Measurements from ENCODE around the gene TMEM88.
"Not testable (repeated sequence)": the region's sequence is repeated elsewhere in the genome, so short reads cannot be mapped to it uniquely, and the experiment has no call there.

TMEM88 gene, protein sequence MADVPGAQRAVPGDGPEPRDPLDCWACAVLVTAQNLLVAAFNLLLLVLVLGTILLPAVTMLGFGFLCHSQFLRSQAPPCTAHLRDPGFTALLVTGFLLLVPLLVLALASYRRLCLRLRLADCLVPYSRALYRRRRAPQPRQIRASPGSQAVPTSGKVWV

DNA sequence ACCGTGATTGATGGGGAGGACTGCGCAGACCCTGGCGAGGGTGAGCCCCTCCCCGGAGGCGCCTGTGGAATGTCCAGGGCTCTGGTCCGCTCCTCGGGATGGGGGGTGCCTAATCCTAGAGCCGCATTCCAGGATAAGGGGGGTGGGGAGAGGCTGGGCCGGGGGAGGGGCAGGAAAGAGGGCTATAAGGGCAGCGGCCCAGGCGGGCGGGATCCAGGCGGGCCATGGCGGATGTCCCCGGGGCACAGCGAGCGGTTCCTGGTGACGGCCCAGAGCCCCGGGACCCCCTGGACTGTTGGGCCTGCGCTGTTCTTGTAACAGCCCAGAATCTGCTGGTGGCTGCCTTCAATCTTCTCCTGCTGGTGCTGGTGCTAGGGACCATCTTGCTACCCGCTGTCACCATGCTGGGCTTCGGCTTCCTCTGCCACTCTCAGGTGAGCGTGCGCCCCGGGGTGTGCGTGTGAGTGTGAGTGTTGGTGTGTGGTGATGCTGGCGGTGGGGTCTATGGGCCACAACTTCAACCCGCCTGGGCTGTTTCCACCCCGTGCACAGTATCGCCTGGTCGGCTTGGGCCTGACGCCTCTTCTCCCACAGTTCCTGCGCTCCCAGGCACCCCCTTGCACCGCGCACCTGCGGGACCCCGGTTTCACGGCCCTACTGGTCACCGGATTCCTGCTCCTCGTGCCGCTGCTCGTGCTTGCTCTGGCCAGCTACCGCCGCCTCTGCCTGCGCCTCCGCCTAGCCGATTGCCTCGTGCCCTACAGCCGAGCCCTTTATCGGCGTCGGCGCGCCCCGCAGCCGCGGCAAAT is at the start of gene TMEM88:
TMEM88 (plus strand) TSS at position 216 of the 809 bp plus-strand sequence; CDS start at position 225, 9 bp downstream.
- no peak for DNase-seq (ENCODE audit: low read depth in 4 of 4, low spot score in 1 of 4)

DNA sequence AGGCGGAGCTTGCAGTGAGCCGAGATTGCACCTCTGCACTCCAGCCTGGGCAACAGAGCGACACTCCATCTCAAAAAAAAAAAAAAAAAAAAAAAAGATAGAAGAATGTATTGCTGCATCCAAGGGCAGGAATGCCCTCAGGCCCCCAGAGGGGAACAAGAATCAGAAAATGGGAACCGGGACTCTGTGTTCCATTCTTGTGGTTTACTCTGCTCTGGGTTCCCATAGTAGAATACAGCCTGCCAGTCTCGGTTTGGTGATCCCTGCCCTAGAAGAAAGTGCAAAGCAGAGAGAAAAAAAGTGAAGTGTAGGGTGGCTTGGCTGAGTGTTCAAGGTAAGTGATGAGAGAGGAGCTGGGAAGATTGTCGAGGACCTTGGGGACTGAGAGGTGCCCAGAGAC is 48.3 kb upstream of the TMEM88 start:
- DNase-seq (ENCODE audit: low read depth in 4 of 4, low spot score in 1 of 4), result no peak

DNA sequence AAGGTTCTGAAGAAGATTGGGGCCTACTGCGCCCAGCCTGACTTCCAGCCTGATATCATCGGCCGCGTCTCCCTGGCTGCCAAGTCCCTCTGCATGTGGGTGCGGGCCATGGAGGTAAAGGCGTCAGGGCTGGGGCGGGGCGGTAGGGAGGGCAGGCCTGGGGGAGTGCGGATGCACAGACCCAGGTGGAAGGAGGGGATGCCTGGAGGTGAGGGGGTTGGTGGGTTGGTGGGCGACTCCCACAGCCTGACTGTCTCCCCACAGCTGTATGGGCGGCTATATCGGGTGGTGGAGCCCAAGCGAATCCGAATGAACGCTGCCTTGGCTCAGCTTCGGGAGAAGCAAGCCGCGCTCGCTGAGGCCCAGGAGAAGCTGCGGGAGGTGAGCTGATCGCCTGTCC is 47.7 kb upstream of the TMEM88 start:
- no peak for DNase-seq (ENCODE audit: low read depth in 4 of 4, low spot score in 1 of 4)

DNA sequence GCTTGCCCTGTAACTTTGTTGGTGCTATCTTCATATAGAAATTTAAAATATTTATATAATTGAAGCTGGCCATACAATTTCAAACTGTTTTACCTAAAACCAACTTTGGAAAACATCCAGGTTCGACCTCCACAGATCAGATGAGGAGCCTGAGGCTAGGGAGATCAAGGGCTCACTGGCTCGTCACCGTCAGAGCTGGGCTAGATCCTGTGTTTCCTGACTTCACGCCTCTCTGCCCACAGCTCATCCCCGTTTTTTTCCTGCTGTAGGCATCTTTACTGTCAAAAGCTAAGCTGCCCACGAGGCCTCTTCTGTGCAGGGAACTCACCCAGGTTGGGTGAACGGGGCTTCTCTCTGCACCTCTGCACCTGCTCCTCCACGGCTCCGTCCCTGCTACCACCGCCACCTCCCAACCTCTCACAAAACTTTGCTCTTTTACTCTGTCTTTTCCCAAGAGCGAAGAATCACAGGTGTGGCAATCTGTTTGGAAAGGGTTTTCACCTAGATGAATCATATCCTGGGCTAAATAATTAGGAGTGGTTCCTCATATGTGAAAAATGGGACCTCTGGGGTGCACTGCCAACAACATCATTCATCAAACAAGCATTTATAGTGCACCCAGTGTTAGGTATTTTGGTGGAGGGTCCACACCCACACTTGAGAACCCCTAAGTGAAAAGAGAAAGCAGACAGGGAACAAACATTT is 45.6 kb upstream of the TMEM88 start:
- no peak for DNase-seq (ENCODE audit: low read depth in 4 of 4, low spot score in 1 of 4)

DNA sequence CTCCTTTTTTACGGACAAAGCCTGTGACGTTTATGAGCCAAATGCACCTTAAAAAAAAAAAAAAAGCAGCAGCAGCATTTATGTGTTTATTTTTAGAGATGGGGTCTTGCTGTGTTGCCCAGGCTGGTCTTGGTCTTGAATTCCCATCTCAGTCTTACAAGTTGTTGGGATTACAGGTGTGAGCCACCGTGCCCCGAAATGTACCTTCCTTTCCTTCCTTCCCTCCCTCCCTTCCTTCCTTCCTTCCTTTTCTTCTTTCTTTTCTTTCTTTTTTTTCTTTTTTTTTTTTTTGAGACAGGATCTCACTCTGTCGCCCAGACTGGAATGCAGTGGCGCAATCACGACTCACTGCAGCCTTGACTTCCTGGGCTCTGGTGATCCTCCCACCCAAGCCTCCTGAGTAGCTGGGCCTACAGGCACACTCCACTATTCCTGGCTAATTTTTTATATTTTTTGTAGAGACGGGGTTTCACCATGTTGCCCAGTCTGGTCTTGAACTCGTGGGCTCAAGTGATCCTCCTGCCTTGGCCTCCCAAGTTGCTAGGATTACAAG is 45.0 kb upstream of the TMEM88 start:
- DNase-seq (ENCODE audit: low read depth in 4 of 4, low spot score in 1 of 4), result not testable (repeated sequence)

DNA sequence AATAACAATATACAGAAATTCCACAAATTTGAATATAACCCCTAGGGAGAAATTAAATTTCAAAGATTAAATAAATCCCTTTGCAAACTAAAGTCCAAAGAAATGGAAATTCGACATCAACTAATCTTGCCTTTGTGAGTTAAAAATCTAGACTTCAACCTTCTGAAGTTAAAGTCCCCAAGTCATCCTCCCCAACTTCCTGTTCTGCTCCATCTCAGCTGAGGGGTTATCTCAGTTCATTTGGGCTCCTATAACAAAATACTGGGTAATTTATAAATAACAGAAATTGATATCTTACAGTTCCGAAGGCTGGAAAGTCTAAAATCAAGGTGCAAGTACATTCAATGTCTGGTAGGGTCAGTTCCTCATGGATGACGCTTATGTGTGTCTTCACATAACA is 43.6 kb upstream of the TMEM88 start:
- DNase-seq (ENCODE audit: low read depth in 4 of 4, low spot score in 1 of 4), result no peak

DNA sequence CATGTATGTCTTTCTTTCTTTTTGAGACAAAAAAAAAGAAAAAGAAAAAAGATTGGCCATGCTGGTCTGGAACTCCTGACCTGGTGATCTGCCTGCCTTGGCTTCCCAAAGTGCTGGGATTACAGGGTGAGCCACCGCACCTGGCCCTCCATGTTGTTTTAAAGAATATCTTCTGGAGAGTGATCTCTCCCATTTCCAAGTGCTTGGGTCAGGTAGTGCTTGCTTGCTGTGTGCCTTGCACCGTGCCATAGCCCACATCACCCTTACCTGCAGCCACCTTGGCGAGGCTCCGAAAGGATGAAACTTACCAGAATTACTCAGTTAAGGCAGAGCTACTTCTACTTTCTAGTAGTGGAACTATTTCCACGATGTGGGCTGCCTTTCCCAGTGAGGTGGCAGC is 39.9 kb upstream of the TMEM88 start:
- no peak for DNase-seq (ENCODE audit: low read depth in 4 of 4, low spot score in 1 of 4)

DNA sequence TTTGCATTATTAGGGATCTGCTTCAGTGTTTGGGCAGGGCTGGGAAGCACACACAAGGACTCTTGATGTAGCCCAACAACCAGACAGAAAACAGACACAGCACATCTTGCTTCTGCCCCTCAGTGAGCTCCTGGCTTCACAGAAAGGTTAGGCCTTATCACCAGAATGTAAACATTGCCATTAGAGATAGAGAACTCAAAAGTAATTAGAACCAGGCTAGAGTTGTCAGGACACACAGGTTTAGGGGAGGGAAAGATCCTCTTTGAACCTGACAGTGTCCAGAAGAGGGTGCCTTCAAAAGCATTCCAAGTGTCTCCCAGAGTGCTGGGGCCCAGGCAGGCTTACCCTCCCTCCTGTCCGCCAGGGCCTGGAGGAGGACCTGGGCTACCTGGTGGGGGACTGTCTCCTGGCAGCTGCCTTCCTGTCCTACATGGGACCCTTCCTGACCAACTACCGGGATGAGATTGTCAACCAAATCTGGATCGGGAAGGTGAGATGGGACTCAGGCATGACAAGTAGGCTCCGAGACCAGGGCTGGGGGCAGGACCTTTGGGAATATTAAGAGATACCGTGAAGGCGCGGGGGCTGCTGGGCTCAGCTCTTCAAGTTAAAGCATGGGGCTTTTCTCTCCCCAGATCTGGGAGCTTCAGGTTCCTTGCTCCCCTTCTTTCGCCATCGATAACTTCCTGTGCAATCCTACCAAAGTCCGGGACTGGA is 37.8 kb upstream of the TMEM88 start:
- no peak for DNase-seq (ENCODE audit: low read depth in 4 of 4, low spot score in 1 of 4)

DNA sequence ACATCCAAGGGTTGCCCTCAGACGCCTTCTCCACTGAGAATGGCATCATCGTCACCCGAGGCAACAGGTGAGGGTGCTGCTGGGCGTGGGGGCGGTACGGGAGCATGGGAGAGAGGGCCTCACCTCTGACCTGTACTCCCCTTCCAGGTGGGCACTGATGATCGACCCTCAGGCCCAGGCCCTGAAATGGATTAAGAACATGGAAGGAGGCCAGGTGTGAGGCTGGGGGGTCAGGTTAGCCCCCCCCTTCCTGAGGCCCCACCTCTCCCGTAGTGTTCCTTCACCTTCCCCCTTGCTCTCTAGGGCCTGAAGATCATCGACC is 37.3 kb upstream of the TMEM88 start:
- no peak for DNase-seq (ENCODE audit: low read depth in 4 of 4, low spot score in 1 of 4)

DNA sequence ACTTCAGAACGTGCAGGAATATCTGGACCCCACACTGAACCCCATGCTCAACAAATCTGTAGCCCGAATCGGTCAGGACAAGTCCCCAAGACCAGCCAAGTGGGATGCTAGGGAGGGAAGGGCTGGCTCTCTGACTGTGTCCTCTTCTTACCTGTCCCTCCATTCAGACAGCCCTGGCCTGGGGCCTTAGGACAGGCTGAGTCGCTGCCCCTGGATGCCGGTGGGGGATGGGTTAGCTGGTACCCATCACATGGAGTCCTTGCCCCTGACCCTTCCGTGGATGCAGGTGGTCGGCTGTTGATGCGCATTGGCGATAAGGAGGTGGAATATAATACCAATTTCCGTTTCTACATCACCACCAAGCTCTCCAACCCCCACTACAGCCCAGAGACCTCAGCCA is 36.8 kb upstream of the TMEM88 start:
- DNase-seq (ENCODE audit: low read depth in 4 of 4, low spot score in 1 of 4), result no peak

DNA sequence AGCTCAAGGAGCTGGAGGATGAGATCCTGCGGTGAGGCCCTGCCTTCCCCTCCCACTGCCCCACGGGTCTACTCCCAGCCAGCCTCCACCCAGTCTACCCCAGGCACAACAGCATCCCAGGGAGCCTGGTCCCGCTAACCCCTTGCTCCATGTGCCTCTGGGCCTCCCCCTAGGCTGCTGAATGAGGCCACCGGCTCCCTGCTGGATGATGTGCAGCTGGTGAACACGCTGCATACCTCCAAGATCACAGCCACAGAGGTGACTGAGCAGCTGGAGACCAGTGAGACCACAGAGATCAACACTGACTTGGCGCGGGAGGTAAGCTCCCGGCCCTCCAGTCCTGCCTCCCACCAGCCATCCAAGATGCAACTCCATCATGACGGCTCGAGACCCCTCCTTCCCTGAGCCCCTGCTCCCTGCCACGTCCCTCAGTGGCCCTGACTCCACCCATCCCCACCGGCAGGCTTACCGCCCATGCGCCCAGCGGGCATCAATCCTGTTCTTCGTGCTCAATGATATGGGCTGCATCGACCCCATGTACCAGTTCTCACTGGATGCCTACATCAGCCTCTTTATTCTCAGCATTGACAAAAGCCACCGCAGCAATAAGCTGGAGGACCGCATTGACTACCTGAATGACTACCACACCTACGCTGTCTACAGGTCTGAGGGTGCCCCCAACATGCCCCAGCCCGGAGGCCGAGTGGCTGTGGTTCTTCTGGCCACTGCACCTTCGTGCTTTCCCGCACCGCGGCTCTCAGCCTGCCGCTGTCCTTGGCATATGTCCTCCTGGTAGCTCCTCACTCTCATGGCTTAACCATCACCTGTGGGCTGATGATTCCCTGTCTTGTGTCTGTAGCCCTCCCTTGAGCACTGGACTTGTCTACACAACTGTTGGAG is 35.9 kb upstream of the TMEM88 start:
- DNase-seq (ENCODE audit: low read depth in 4 of 4, low spot score in 1 of 4), result no peak

DNA sequence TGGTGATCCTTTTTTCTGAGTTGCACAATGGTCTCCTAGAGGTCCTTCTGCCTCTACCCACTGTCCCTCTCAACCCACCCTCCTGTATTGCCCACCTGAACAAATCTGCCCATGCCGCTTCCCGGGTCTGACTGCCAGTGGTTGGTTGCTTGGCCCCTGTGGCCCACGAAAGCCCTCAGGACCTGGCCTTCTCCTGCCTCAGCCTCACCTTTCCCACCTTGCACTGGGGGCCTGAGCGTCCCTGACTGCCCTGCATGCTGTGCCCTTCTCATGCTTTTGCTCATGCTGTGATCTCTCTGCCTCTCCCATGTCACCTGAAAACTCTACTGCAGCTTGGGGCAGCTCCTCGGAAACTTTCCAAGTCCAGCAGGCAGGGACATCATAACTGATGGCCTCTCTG is 34.6 kb upstream of the TMEM88 start:
- no peak for DNase-seq (ENCODE audit: low read depth in 4 of 4, low spot score in 1 of 4)

DNA sequence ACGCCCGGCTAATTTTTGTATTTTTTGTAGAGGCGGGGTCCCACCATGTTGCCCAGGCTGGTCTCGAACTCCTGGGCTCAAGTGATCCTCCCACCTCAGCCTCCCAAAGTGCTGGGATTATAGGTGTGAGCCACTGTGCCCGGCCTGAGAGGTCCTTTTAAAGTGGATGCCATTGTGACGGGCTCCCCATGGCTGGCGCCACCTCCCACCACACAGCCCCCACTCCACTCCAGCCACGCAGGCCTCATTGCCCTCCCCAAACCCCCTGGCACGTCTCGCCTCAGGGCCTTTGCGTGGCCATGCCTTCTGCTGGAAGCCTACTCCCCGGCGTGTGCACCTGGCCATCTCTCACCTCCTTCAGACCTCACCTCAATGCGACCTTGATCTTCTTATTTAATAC is 32.7 kb upstream of the TMEM88 start:
- DNase-seq (ENCODE audit: low read depth in 4 of 4, low spot score in 1 of 4), result no peak

DNA sequence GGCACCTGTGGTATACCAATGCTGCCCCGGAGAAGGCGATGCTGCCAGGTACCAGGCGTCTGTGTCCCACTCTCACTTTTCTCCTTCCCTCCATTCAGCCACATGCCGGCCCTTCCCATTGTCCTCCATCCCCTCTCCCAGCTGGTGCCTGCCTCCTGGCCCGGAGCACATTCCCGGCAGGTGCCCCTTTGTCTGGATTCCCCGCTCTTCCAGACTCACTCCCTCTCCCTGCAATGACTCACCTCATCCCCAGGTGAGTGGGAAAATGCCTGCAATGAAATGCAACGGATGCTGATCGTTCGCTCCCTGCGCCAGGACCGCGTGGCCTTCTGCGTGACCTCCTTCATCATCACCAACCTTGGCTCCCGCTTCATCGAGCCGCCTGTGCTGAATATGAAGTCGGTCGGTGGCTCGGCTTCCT is 31.3 kb upstream of the TMEM88 start:
- no peak for DNase-seq (ENCODE audit: low read depth in 4 of 4, low spot score in 1 of 4)

DNA sequence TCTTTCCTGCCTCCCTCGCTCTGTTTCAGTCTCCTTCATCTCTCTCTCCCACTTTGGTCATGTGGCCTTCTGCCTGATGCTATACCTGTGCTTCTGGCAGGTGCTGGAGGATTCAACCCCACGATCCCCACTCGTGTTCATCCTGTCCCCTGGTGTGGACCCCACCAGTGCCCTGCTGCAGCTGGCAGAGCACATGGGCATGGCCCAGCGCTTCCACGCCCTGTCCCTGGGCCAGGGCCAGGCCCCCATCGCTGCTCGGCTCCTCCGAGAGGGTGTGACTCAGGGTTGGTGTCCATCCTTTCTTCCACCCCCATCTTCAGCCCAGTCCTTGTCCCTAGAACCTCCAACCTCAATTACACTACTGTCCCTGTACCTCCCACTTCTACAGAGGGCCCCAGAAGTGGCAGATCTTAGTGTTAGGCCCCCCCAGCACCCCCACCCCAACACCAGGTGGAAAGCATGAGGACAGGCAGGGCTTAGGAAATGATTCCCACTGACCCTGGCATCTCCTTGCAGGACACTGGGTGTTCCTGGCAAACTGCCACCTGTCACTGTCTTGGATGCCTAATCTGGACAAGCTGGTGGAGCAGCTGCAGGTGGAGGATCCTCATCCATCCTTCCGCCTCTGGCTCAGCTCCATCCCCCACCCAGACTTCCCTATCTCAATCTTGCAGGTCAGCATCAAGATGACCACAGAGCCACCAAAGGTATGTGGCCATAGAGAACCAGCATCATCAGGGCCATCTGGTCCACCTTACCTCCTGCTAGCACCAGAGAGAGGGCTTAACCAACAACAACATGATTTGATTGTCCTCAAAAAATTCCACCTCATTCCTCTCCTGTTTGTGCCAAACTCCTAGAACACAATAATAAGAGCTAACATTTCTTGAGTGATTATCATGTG is 30.6 kb upstream of the TMEM88 start:
- no peak for DNase-seq (ENCODE audit: low read depth in 4 of 4, low spot score in 1 of 4)

DNA sequence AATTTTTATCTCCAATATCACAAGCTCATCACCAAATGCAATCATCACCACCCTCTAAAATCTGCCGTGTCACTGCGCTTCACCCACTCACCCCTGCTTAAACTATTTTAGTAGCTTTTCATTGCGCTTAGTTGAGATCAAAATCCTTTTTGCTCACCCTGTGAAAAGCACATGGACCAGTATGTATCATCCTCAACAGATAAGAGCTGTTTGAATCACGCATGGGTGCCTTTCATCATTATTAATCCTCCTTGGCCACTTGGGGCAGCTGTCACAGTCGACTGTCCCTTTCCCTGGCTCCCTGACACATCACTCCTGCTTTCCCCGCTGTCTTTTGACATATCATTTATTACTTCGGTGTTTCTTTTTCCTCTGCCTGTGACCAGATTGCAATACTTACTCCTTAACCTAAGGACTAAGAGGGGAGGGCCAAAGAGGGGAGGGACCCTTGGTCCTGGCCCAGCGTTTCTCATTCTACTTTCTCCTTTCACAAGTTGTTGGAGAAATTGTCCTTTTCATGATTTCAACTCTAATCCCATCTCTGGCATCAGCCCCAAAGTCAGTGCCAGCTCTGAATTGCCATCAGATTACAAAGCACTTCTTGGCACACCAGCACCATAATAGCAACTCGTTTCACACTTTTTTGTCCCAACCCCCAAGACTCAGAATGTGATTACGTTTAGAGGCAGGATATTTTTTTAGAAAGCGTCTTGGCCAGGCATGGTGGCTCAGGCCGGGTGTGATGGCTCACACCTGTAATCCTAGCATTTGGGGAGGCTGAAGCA is 29.5 kb upstream of the TMEM88 start:
- DNase-seq (ENCODE audit: low read depth in 4 of 4, low spot score in 1 of 4), result no peak

DNA sequence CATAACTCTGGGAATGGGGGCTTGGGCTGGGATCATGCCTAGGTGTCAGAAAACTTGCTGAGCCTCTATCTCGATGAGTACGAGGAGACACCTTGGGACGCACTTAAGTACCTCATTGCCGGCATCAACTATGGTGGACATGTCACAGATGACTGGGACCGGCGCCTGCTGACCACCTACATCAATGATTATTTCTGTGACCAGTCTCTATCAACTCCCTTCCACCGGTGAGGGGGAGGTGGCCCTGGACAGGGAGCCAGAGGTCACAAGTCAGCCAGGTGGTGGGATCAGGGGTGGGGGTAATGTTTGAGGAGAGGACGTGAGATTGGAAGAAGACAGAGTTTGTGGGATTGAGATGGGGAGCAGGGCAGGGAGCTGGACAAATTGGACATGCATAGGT is 24.2 kb upstream of the TMEM88 start:
- DNase-seq (ENCODE audit: low read depth in 4 of 4, low spot score in 1 of 4), result no peak

DNA sequence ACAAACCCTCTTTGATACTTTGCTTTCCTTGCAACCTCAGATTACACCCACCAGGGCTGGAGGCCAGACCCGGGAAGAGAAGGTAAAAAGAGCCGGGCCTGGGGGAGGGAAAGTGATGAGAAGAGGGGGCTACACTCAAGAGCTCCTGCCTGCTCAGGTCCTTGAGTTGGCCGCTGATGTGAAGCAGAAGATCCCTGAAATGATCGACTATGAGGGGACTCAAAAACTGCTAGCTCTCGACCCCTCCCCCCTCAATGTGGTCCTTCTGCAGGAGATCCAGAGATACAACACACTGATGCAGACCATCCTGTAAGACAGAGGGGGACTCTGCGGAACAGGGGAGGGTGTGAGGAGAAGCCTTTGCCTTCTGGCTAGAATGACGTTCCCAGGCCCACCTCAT is 23.6 kb upstream of the TMEM88 start:
- no peak for DNase-seq (ENCODE audit: low read depth in 4 of 4, low spot score in 1 of 4)

DNA sequence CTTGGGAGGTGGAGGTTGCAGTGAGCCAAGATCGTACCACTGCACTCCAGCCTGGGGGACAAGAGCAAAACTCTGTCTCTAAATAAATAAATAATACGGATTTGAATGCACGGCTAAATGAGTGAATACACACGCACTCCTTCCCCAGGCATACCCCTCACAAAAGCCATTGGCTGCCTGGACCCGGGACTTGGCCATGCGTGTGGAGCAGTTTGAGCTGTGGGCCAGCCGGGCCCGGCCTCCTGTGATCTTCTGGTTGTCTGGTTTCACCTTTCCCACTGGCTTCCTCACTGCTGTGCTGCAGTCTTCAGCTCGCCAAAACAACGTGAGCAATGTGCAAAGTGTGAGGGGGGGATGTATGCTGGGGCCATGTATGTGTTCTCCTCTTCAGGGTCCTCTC is 22.4 kb upstream of the TMEM88 start:
- DNase-seq (ENCODE audit: low read depth in 4 of 4, low spot score in 1 of 4), result no peak
